Naive thymus-derived CD4-positive, alpha-beta T cell (primary cell): ENCODE data around the gene KSR1. TPM values are rescaled to one million over a fixed set of nuclear protein-coding genes. Genes with fewer than 3 reads are reported as not detected.
"Not testable (repeated sequence)": the region's sequence is repeated elsewhere in the genome, so short reads cannot be mapped to it uniquely, and the experiment has no call there.

ENCODE experiments used
- ATAC-seq: fragments of 150-1000 bp; cut with Tn5 transposase; 2 replicates; pipeline ENCODE4 v1.10.0; 2021; ENCODE audit warnings: mild to moderate bottlenecking, moderate library complexity
- CTCF ChIA-PET: fragments of 350-600 bp; sonication (Branson Sonifier 250); formaldehyde crosslinking; loops from one replicate; lab custom pipeline; 2021; ENCODE audit warnings: antibody characterized with exemption; lab: Charles Lee
- POLR2A ChIA-PET: fragments of 350-600 bp; sonication (Branson Sonifier 250); formaldehyde crosslinking; loops from one replicate; lab custom pipeline; 2021; ENCODE audit warnings: antibody characterized with exemption, inconsistent platforms; lab: Charles Lee
- DNase-seq, 9 donors: peaks; one replicate each; pipeline versions ENCODE4 v3.0.0 to v3.0.0-alpha.2; 2020 to 2022; ENCODE audit warnings: mixed read lengths in 1 of 9
- H3K27ac ChIP-seq: one replicate; pipeline ENCODE4 v1.7.0; 2013; ENCODE audit warnings: mild to moderate bottlenecking, low read depth, low read length, moderate library complexity
- H3K27me3 ChIP-seq, 2 donors: one replicate each; pipeline ENCODE4 v1.7.0; 2013; ENCODE audit warnings: low read length in 2 of 2, mild to moderate bottlenecking in 2 of 2, moderate library complexity in 2 of 2; ENCODE audit not compliant: control insufficient read depth in 2 of 2, insufficient read depth in 2 of 2
- H3K36me3 ChIP-seq, 3 experiments: 1 replicate in 2 of 3; 2 replicates in 1 of 3; pipeline ENCODE4 v1.7.0; 2013; ENCODE audit warnings: low read length in 3 of 3, mild to moderate bottlenecking in 3 of 3, moderate library complexity in 1 of 3; ENCODE audit not compliant: insufficient read depth in 3 of 3, control insufficient read depth in 2 of 3
- H3K4me1 ChIP-seq, 2 donors: one replicate each; pipeline ENCODE4 v1.7.0; 2013; ENCODE audit warnings: low read length in 2 of 2, mild to moderate bottlenecking in 2 of 2, moderate library complexity in 1 of 2; ENCODE audit not compliant: control insufficient read depth in 2 of 2, insufficient read depth in 2 of 2
- H3K4me3 ChIP-seq: 2 replicates; pipeline ENCODE4 v1.7.0; 2013; ENCODE audit warnings: mild to moderate bottlenecking, low read length
- H3K9me3 ChIP-seq, 3 experiments: 1 replicate in 2 of 3; 2 replicates in 1 of 3; pipeline ENCODE4 v1.7.0; 2013; ENCODE audit warnings: low read length in 3 of 3; ENCODE audit not compliant: control insufficient read depth in 2 of 3
- H3K27ac Mint-ChIP-seq, 9 donors: one replicate each; pipeline ENCODE4 v1.8.0; 2020 to 2022; ENCODE audit warnings: mixed read lengths in 9 of 9, mild to moderate bottlenecking in 8 of 9, moderate library complexity in 5 of 9, inconsistent platforms in 2 of 9
- H3K27me3 Mint-ChIP-seq, 5 donors: one replicate each; pipeline ENCODE4 v1.8.0; 2021 to 2022; ENCODE audit warnings: mixed read lengths in 5 of 5, mild to moderate bottlenecking in 1 of 5
- H3K36me3 Mint-ChIP-seq, 5 donors: one replicate each; pipeline ENCODE4 v1.8.0; 2020 to 2022; ENCODE audit warnings: mixed read lengths in 5 of 5, mild to moderate bottlenecking in 3 of 5, inconsistent platforms in 1 of 5
- H3K4me1 Mint-ChIP-seq, 7 donors: one replicate each; pipeline ENCODE4 v1.8.0; 2020 to 2022; ENCODE audit warnings: mixed read lengths in 7 of 7, mild to moderate bottlenecking in 3 of 7, inconsistent platforms in 1 of 7
- H3K4me3 Mint-ChIP-seq, 10 donors: one replicate each; pipeline ENCODE4 v1.8.0; 2020 to 2022; ENCODE audit warnings: mild to moderate bottlenecking in 10 of 10, mixed read lengths in 10 of 10, moderate library complexity in 6 of 10, inconsistent platforms in 2 of 10
- H3K9me3 Mint-ChIP-seq, 11 donors: one replicate each; pipeline ENCODE4 v1.8.0; 2020 to 2022; ENCODE audit warnings: mixed read lengths in 11 of 11, mild to moderate bottlenecking in 4 of 11, inconsistent platforms in 1 of 11, moderate library complexity in 1 of 11
- intact Hi-C, 2 donors: fragments of 100-400 bp; cut with micrococcal nuclease; formaldehyde crosslinking; loops; one replicate each; pipeline ENCODE4 v1.15.1; 2023
- polyA plus RNA-seq, 2 donors: library from polyadenylated mRNA; unstranded; fragments of 300-500 nt; fragmentation: Illumina TruSeq; gene quantifications; one replicate each; pipeline ENCODE4 v1.2.3, GENCODE V29; 2021
- total RNA-seq, 6 experiments: library from RNA in 5 of 6; stranded (reverse) in 5 of 6; gene quantifications; 1 replicate in 5 of 6; 2 replicates in 1 of 6; pipeline ENCODE4 v1.2.3 and lab custom pipeline; 2021 to 2026

KSR1 gene
- total and polyA plus RNA-seq, 7 experiments from 2014 or later, result 0.52 to 96.4 (median 23.3) TPM

DNA sequence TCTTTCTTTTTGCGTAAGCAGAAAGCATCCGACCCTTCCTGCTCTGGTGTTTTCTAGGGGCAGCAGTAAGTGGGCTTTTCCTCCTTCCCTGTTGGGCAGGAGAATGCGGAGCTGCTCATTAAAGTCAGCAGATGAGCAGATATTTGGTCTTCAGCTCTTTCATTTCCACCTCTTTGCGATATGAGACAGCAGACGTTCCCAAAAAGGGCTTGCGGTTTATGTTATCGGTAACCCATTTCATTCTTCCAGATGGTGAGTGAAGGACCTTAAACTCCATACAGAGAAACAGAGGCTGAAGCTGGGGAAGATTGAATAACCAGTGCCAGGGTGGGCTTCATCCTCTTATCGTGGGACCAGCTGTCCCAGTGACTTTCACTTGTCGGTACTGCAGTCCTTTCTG, 40.7 kb downstream of the KSR1 start:
- Mint-ChIP-seq H3K27me3 (no peaks in the 10 kb centered on the region), H3K4me3 (no peak overlapping the region), H3K27ac (no peak overlapping the region), H3K9me3 (peaks cover 0 to 17% (median 9%) of the 10 kb centered on the region in 11 donors), H3K4me1 (peaks cover 0 to 31% (median 0%) of the 10 kb centered on the region in 7 donors), H3K36me3 (peaks cover 0 to 38% (median 27%) of the 10 kb centered on the region in 5 donors)
- Histone ChIP-seq H3K9me3 (no peaks in the 10 kb centered on the region), H3K4me3 (no peak overlapping the region), H3K4me1 (no peaks in the 10 kb centered on the region), H3K36me3 (no peaks in the 10 kb centered on the region), H3K27ac (no peak overlapping the region), H3K27me3 (no peaks in the 10 kb centered on the region)
- intact Hi-C loops, result no loop called here
- ChIA-PET CTCF (interaction anchor here (0.8 kb wide), 1 partner anchor 106 kb away, joined by 3 read pairs; no protein-coding TSS in a partner anchor), POLR2A (no interaction called here)
- DNase-seq, result no peak
- ATAC-seq, result no peak

- H3K27ac ChIP-seq, result no peak overlapping the region
- no peak overlapping the region for H3K4me3 ChIP-seq
- ATAC-seq, result no peak
- H3K27ac Mint-ChIP-seq, result no peak overlapping the region
- intact Hi-C loops, result no loop called here
- H3K36me3 Mint-ChIP-seq, result peaks cover 0 to 39% (median 27%) of the 10 kb centered on the region in 5 donors
- peaks cover 0 to 17% (median 9%) of the 10 kb centered on the region in 11 donors for H3K9me3 Mint-ChIP-seq
- H3K4me1 Mint-ChIP-seq, result peaks cover 0 to 25% (median 0%) of the 10 kb centered on the region in 7 donors
- ChIA-PET POLR2A (no interaction called here), CTCF (interaction anchor here (0.8 kb wide), 1 partner anchor 105 kb away, joined by 3 read pairs; no protein-coding TSS in a partner anchor)
- DNase-seq, result no peak
- H3K4me3 Mint-ChIP-seq, result no peak overlapping the region
- H3K36me3 ChIP-seq, result no peaks in the 10 kb centered on the region
- no peaks in the 10 kb centered on the region for H3K4me1 ChIP-seq
- no peaks in the 10 kb centered on the region for H3K27me3 ChIP-seq
- H3K9me3 ChIP-seq, result no peaks in the 10 kb centered on the region
- H3K27me3 Mint-ChIP-seq, result no peaks in the 10 kb centered on the region
Observed at GRCh38 chr17:27497696-27498095, 41.4 kb downstream of the KSR1 start.

DNA sequence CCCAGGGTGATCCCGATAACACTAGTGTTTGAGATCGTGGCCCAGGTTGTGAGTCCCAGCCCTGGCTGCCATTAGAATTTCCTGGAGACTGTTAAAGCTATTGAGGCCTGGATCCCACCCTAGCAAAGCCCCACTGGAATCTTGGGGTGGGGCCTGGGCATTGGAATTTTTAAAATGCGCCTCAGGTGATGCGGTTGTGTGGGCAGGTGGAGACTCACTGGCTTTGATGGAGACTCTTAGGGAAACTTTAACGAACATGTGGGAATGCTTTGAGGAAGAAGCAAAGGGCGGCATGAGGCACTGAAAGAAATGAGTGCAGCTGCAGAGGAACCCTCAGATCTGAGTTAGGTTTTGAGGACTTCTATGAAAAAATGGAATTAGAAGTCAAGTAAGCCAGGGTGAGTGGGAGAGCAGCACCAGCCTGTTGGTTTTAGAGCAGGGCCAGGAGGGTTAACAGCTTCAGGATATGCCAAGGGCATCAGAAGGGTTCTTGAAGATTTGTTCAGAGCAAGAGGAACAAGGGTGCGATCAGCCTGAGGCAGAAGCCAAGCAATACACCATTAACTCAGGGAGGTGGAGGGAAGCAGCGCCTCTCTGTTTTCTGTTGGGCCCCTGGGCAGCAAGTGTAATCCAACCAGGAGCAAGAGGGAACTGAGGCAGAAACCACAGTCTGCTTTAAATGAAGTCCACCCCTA, 42.5 kb downstream of the KSR1 start:
- ChIA-PET CTCF (interaction anchor here (0.8 kb wide), 1 partner anchor 101 kb away, joined by 3 read pairs; no protein-coding TSS in a partner anchor), POLR2A (no interaction called here)
- Mint-ChIP-seq H3K9me3 (peaks cover 0 to 17% (median 9%) of the 10 kb centered on the region in 11 donors), H3K27me3 (no peaks in the 10 kb centered on the region), H3K27ac (no peak overlapping the region), H3K4me1 (peaks cover 0 to 27% (median 0%) of the 10 kb centered on the region in 7 donors), H3K4me3 (no peak overlapping the region), H3K36me3 (peaks cover 0 to 41% (median 34%) of the 10 kb centered on the region in 5 donors)
- no peak overlapping the region for H3K27ac ChIP-seq
- H3K4me3 ChIP-seq, result no peak overlapping the region
- H3K36me3 ChIP-seq, result no peaks in the 10 kb centered on the region
- DNase-seq (no peak), ATAC-seq (no peak)
- no peaks in the 10 kb centered on the region for H3K9me3 ChIP-seq
- no peaks in the 10 kb centered on the region for H3K4me1 ChIP-seq
- H3K27me3 ChIP-seq, result no peaks in the 10 kb centered on the region
- intact Hi-C loops, result no loop called here

GRCh38 chr17:27499451-27500265, 43.4 kb downstream of the KSR1 start:
- Histone ChIP-seq H3K4me1 (no peaks in the 10 kb centered on the region), H3K27ac (no peak overlapping the region), H3K9me3 (no peaks in the 10 kb centered on the region), H3K27me3 (no peaks in the 10 kb centered on the region), H3K36me3 (no peaks in the 10 kb centered on the region), H3K4me3 (no peak overlapping the region)
- Mint-ChIP-seq H3K4me3 (no peak overlapping the region), H3K27ac (peak overlapping the region in 1 of 9 donors; percentile 49), H3K36me3 (peaks cover 0 to 41% (median 34%) of the 10 kb centered on the region in 5 donors), H3K4me1 (peaks cover 0 to 26% (median 0%) of the 10 kb centered on the region in 7 donors), H3K27me3 (no peaks in the 10 kb centered on the region), H3K9me3 (peaks cover 0 to 17% (median 9%) of the 10 kb centered on the region in 11 donors)
- intact Hi-C loops, result no loop called here
- no peak for ATAC-seq
- POLR2A ChIA-PET, result no interaction called here
- DNase-seq, result no peak
- CTCF ChIA-PET, result interaction anchor here (0.8 kb wide), 1 partner anchor 101 kb away, joined by 3 read pairs; no protein-coding TSS in a partner anchor

- POLR2A ChIA-PET, intact Hi-C loops, H3K4me1 ChIP-seq, H3K27ac Mint-ChIP-seq, H3K4me3 Mint-ChIP-seq, H3K27ac ChIP-seq, H3K4me3 ChIP-seq, H3K27me3 ChIP-seq, H3K27me3 Mint-ChIP-seq, ATAC-seq, DNase-seq, H3K9me3 ChIP-seq, H3K36me3 ChIP-seq: not testable (repeated sequence)
- peaks cover 0 to 17% (median 9%) of the 10 kb centered on the region in 11 donors for H3K9me3 Mint-ChIP-seq
- CTCF ChIA-PET, result interaction anchor here (0.6 kb wide), 1 partner anchor 35 kb away, joined by 4 read pairs; no protein-coding TSS in a partner anchor
- peaks cover 0 to 33% (median 5%) of the 10 kb centered on the region in 7 donors for H3K4me1 Mint-ChIP-seq
- H3K36me3 Mint-ChIP-seq, result peaks cover 0 to 41% (median 40%) of the 10 kb centered on the region in 5 donors
Observed at GRCh38 chr17:27501338-27501737, 45.1 kb downstream of the KSR1 start.

GRCh38 chr17:27502526-27503324, 46.5 kb downstream of the KSR1 start:
- intact Hi-C loops, result no loop called here
- Mint-ChIP-seq H3K27me3 (no peaks in the 10 kb centered on the region), H3K9me3 (peaks cover 0 to 17% (median 9%) of the 10 kb centered on the region in 11 donors), H3K4me1 (peaks cover 0 to 38% (median 8%) of the 10 kb centered on the region in 7 donors), H3K36me3 (peaks cover 0 to 39% (median 36%) of the 10 kb centered on the region in 5 donors), H3K27ac (no peak overlapping the region), H3K4me3 (no peak overlapping the region)
- no peak for DNase-seq
- no peak for ATAC-seq
- Histone ChIP-seq H3K4me3 (no peak overlapping the region), H3K27me3 (no peaks in the 10 kb centered on the region), H3K27ac (no peak overlapping the region), H3K9me3 (no peaks in the 10 kb centered on the region), H3K4me1 (no peaks in the 10 kb centered on the region), H3K36me3 (no peaks in the 10 kb centered on the region)
- ChIA-PET CTCF (no interaction called here), POLR2A (interaction anchor here (0.6 kb wide), 1 partner anchor 21 kb away, joined by 3 read pairs; no protein-coding TSS in a partner anchor)
